ENCODE measurements around the gene MEDAG. TPM values are rescaled to one million over a fixed set of nuclear protein-coding genes. Genes with fewer than 3 reads are reported as not detected.

The MEDAG gene
- total RNA-seq (2014; rRNA removed) = 11.1 and 11.9 TPM in 2 replicates
- 3.8 TPM for polyA plus RNA-seq (2012)

DNA sequence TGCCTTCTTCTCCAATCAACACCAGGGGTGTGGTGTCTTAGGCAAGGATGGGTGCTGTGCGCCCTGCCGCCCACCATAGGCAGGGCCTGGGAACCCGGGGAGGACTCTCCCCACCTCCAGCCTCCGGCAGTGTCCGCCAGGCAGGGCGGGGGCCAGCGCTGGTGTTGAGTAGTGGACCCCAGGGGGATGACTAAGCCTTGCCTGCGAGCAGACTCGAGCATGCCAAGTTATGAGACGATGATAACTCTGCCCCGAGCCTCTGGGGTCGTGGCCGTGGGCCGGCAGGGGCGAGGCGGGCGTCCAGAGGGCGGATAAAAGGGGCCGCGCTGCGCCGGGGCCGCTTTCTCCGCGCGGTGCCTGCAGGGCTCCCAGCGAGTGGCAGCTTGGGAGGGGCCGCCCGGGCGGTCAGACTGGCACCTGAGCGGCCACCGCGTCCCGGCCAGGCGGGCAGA is at the start of gene MEDAG:
Gene MEDAG, plus strand, starts transcription at position 340 of the 452 bp plus-strand sequence. CDS start 245 bp downstream, outside the sequence.
- peak; percentile 72 for DNase-seq (ENCODE audit: low read depth)

DNA sequence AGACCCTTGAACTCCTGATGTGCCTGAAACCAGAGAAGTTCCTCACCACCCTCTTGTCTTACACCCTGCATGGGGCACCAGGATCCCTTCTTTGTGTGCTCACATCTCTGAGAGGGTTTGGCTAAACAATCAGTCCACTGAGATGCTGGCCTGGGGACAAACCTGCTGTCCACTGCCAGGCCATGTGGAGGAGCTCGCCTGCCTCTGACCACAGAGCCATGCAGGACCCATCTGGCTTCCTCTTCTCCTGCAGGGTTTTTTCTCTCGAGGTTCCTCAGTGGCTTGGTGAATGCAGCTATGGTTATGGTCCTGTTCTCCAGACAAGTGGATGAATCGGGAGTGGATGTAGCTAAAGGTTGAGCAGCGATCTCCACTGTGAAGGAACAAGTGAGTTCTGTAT is 49.1 kb upstream of the MEDAG start:
- DNase-seq (ENCODE audit: low read depth) = no peak

DNA sequence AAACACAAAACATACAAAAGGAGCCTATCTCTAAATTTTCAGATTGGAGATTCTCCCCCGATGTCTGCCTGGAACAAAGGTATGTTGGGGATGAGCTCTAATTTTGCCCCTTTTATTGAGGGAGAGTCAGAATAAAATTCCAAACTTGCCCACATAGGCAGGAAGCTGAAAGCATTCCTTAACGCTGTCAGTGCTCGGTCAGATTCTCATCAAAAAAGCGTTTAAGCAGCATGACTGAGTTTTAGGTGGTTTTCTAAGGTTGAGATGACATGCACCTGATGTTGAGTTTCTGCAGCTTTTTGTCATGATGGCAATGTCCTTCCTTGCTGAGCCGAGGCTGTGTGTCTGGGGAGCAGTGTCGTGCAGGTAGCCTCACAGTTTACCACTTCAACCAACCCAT is 48.4 kb upstream of the MEDAG start:
- DNase-seq (ENCODE audit: low read depth) = no peak

DNA sequence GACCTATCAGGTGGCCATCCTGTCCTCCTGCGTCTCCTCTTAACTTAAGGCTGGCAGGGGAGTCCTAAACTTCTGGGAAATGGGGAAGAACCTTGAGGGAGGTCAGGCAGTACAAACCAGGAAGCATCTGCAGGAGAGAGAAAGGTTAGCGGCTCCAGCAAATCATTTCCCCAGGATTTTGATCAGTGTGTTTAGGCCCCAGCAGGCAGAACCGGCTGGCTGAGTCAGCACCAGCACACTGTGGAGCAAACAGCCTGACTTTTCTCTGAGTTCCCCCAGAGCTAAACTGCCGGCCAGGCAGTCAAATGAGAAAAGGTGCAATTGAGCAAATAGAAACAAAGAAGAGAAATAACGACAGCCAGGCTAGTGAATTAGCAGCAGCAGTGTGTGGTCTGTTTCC is 46.7 kb upstream of the MEDAG start:
- no peak for DNase-seq (ENCODE audit: low read depth)

DNA sequence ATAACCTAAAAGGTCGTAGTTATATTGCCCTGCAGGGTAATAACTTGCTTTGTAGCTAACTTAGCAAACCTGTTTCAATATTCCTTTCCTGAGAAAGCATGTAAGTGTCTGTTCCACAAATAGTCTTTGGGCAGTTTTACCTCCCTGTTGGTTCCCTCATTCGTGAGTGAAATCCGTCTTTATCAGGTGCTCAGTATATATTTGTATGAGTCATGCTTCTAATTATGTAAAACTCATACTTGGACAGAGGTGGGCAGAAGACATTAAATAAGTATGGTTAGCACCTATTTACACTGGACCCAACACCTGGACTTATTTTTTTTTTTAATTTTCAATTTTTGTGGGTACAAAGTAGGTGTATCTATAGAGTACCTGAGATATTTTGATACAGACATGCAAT is 44.9 kb upstream of the MEDAG start:
- no peak for DNase-seq (ENCODE audit: low read depth)

DNA sequence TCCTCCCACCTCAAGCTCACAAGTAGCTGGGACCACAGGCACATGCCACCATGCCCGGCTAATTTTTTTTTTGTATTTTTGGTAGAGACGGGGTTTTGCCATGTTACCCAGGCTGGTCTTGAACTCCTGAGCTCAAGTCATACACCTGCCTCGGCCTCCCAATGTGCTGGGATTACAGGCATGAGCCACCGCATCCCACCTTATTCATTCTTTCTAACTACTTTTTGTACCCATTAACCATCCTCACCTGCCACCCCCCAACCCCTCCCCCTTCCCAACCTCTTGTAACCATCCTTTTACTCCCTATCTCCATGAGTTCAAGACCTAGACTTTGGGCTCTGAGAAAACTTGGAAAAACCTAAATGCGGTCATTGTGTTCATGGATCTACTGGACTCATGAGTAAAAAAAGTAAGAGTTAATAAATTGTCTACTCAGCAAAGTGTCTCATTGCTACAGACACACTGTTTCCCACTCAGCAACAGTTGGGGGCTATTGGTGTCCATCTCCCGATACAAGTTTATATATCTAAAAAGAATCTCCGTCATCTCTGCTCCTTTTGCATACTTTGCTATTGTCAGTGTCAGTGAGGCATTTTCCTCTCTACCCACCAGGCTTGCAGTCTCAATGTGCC is 44.1 kb upstream of the MEDAG start:
- DNase-seq (ENCODE audit: low read depth) = no peak

DNA sequence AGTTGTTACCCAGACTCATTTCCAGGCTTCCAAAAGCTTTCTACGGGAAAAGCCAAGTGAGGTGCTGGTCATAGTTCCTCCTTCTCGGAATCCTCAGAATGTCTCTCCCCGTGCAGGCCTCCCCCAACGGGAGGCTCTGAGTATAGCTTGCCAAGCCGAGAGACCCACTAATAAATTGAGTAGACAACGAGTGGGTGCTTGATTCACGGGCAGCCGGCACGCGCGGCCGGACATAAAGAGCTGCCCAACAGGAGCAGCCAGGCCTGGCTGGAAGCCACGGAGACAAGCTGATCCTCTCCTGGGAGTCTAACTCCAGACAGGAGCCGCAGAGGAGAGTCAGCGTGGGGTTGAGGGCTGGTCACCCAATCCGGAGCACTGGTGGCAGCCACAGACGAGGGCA is 43.4 kb upstream of the MEDAG start:
- DNase-seq (ENCODE audit: low read depth) = peak; percentile 58

DNA sequence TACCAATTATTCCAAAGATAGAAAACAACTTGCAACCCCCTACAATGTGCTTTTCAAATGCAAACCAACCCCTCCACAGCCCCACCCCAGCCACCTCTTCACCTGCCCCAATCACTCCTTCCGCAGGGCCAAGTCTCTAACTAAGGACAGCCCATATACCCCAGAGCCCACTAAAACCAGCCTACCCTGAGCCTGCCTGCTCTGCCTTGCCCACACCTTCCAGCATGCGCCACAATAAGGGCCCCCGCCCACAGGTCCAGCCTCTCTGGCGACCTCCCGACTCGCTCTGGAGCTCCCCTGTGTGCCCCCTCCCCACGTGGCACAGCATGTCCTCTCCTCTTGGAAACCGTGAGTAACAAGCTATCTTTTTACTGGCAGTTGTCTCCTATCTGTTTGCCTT is 42.8 kb upstream of the MEDAG start:
- DNase-seq (ENCODE audit: low read depth) = no peak

DNA sequence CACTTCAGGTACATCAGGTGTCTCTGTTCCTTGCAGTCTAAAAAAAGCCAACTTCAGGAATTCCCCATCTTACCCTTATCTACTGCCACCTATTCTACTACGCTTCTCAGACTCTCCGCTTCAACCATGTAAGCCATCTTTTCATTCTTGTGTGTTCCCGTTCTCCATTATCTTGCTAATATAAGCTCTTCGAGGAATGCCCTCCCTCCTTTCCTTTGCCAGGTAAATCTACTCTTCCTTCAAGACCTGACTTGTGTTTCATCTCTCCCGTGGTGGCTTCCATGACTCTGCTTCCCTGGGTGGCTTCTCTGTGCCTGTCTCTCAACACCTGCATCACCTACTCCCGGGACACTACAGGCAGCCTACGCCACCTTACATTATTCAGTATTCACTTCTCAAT is 42.3 kb upstream of the MEDAG start:
- no peak for DNase-seq (ENCODE audit: low read depth)

DNA sequence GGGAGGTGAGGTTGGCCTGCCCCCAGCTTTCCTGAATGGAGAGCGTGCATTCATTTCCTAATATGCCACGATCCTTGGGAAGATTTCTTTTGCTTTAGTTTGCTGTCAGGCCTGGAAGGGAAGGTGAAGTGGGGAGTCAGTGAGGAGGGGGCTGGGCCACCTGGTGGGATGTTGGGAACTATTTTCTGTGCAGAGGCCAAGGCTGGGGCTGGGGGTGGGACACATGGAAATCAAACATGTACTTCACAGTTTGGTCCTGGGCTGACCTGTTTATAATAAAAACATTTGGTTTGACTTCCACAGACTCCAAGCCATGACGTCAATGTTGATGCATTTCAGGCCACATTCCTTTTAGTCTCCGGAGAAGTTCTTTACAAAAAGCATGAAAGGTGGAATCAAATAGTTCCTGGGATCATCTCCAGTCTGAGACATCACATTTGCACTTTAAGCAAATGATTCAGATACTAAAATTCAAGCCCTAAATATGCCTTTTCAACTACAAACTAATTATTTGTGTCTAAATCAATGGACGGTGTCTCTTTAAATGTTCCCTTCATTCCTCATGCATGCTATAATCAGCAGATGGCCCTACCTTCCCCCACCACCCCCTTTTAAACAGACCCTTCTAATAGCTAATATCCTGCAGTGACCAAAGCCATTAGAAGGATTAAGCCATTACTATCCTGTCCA is 41.5 kb upstream of the MEDAG start:
- DNase-seq (ENCODE audit: low read depth) = peak; percentile 71

DNA sequence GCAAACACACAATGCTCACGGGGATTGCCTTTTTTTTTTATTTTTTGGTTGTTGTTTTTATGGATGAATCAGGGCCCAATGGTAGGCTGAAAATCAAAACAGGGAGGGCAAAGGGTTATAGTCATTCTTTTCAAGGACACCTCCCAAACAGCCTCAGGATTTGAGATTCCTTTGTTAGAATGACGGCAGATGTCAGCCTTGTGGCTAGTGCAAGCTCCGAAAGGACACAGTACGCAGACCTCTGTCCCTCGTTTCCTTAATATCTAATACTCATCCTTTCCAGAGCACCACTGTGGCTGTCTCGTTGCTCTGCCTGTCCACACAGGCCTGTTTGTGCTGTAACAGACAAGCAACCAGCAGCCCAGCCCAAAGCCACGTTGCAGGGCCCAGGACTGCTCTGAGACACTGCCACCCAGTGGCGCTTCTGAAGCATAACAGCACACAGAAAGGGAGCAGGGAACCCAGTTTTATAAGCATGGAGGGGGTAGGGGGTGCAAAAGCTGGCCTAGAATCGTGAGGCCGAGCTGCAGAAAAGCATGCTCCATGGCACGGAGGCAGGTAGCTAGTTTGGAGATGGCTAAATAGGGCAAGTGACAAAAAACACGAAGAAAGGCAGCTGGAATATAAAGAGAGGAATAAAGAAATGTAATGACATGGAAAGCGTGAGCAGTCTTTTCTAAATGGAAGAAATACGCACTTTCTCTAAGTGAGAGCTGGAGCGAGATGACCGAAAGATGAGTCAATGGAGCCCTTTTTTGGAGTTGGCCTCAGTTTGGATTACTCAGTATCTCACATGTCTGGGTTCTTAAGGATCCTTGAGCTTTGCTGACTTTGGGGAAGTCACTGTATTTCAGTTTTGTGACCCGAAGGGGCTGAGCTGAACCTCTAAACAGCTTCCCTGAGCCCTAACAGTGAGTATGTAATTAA is 40.7 kb upstream of the MEDAG start:
- peak; percentile 91 for DNase-seq (ENCODE audit: low read depth)

DNA sequence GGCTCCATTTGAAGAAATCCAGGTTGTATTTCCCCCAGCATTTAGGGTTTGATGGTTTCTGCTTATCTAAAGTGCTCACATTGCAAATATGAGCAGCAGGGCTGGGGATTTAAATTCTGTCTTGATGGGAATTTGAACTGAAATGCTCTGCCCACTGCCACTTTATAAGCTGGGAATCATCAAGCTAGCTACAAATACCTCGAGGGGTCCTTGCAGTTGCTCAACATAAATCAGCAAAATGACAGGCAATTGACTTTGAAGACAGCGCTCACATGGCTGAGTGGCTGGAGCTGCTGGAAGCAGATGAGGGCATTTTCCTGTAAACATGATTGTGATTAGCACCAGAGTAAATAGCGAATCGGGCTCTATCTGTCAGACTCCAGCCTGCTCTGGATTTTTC is 39.4 kb upstream of the MEDAG start:
- DNase-seq (ENCODE audit: low read depth) = peak; percentile 77

DNA sequence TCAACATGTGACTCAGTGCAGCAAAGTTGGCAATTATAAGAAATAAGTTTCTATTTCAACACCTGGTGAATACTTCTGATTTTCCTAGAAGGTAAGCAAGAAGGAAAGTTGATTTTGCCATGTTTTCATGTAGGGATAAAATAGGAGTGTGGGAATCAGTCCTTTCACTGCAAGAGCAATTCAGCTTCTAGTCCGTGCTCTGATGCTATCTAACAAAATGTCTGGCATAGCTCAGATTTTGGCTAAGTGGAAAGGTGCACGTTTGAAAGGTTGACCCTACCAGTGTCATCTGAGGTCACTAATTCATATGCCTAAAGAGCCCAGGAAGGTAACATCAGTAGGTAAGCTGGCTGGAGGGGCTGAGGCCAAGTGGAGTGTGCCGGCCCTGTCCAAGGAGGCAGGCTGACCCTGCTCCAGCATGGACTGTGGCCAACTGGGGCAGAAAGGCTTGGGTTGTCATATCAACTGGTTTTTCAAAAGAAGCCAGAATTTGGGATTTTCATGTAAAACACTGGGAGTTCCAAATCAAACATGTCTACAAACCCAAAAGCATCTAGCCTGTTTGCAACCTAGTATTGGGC is 38.9 kb upstream of the MEDAG start:
- no peak for DNase-seq (ENCODE audit: low read depth)

DNA sequence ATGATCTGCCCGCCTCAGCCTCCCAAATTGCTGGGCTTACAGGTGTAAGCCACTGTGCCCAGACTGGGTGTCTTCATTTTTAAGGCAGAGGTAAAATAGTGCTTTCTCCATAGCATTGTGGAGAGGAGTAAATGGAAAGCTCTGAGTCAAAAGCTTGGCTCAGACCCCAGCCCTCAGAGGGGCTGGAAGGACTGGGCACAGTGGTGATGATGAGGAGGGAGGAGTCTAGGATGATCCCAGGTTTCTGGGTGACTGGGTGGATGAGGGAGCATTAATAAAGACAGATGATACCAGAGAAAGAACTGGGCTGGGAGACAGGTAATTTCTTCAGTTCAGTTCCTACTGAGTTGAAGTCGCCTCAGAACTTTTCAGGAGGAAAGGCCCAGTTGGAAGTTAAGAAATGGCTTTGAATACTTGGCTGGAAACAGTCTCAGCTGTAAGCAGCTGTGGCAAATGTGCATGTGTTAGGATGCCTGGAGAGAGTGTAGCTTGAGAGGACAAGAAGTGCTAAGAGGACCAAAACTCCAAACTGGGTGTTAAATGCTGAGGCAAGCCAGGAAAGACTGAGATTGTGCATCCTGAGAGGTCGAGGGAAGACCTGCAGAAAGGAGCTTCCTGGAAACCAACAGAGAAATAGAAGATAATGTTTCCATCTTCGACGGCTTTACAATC is 37.1 kb upstream of the MEDAG start:
- no peak for DNase-seq (ENCODE audit: low read depth)

DNA sequence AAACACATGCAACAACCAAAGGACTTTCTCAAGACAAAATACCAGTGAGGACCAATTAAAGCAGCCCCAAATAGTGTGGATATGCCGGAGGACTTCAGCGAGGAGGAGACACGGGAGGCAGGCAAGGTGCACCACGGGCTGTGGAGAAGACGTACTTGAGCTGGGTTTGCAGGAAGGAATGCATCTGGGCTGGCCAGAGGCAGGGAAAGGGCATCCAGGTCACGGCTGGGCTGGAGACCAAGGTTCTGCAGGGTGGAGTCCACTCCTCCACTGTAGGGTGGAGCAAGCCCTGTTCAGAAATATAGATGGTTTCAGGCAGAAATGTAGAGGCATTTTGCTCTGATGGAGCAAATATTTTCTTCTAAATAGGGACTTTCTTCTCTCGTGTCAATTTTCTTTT is 36.6 kb upstream of the MEDAG start:
- DNase-seq (ENCODE audit: low read depth) = no peak

DNA sequence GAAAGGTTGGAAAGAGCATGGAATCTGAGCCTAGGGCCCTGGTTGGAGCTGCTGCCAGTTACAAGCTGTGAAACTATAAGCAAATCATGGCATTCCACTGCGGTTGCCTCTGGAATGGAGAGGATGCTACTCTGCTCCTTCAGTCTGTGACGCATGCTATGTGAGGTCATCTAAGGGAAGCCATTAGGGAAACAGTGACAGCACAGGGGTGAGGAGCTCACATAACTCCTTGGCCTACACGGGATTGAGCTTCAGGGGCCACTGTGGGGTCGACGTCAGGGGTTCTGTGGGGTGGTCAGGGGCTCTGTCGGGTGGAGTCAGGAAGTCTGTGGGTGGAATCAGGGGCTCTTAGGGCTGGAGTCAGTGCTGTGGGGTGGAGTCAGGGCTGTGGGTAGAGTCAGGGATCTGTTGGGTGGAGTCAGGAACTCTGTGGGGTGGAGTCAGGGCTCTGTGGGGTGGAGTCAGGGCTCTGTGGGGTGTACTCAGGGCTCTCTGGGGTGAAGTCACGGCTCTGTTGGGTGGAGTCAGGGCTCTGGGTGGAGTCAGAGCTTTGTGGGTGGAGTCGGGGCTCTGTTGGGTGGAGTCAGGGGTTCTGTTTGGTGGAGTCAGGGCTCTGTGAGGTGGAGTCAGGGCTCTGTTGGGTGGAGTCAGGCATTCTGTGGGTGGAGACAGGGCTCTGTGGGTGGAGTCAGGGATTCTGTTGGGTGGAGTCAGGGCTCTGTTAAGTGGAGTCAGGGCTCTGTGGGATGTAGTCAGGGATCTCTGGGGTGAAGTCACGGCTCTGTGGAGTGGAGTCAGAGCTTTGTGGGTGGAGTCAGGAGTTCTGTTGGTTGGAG is 35.8 kb upstream of the MEDAG start:
- peak; percentile 99 for DNase-seq (ENCODE audit: low read depth)

DNA sequence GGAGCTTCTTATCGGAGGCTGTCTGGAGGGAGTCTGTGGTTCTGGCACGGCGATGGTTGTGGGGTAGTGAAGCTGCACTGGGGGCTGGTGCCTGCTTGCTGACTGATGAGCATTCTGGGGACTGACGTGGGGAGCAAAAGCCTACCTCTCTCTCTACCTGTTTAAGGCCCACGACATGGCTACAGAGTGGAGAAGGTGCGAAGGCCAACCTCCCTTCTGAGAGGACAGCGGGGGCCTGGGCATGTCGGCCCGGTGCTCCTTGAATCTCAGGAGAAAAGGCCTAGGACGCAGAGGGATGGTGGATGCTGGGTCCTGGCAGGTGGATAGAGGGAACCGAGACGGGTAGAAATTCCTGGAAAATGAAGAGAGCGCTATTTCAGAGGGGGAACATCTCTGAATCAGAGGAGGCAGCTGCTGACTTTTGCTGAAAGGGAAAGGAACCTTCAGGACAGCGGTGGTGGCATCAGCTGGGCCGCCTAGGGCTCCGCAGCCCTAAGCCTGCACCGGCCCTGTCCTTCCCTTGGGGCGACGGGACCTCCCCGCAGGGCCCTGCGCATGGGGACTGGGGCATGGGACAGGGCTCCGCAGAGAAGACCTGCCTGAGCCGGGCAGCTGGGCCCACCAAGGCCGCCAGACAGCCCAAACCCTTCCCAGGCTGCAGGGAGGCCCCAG is 35.0 kb upstream of the MEDAG start:
- no peak for DNase-seq (ENCODE audit: low read depth)

DNA sequence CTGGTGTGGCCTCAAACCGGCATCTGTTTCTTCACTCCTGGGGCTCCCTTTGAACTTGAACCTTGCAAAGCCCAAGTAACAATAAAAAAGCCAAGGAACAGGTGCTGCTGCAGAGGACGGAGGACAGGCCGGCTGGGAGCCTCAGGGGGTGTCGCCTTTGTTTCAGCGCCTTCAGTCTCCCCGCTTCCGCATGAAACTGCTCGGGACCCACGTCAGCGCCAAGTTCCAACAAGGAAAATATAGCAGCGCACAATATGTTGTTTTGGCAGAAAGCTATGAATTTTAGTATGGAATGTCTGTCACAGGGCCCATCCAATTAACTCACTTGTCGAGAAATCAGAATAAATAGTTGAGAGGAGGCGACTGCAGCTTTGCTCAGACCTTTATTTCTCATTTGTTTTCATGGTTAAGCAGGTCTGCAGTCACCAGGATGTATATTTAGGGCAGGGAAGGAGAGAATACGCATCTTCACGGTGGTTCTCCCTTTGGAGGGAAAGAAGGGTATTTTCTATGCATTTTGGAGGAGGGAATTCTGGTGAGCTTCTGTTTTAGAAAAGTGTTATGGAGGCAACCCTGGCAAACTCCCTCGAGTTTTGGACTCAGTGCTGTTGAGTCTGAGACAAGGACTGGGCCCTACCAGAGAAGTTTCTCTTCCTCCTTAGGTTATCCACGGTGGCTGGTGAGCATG is 34.3 kb upstream of the MEDAG start:
- no peak for DNase-seq (ENCODE audit: low read depth)

DNA sequence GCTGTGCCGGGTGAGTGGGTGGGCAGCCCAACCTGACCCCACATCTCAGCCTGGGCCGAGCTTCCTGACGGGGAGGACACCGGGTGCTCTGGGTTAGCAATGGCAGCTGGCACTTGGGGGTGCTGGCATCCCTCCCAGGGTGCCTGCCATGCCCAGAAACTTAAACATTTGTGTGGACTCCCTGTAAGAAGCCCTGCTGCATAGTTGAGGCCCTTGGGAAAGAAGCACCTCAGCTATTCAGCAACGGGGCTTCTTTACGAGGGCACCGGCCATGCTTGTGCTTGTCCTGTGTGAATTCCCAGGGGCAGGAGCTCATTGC is 33.8 kb upstream of the MEDAG start:
- no peak for DNase-seq (ENCODE audit: low read depth)
